SU-DHL-6 (cell line): ENCODE results near the gene RAB31.

ENCODE experiments used
- H2AFZ ChIP-seq: fragments of 200-600 bp; sonication (generic); 2 replicates; pipeline ENCODE4 v1.6.1; 2014; ENCODE audit warnings: low read depth, mild to moderate bottlenecking, moderate library complexity, mixed read lengths, antibody characterized with exemption, low read length; ENCODE audit not compliant: severe bottlenecking
- H3F3A ChIP-seq: fragments of 200-600 bp; shearing (Covaris generic); 2 replicates; pipeline ENCODE4 v1.6.0; 2016; ENCODE audit warnings: antibody characterized with exemption, mild to moderate bottlenecking; ENCODE audit not compliant: insufficient read depth
- H3K27ac ChIP-seq: fragments of 200-600 bp; sonication (generic); 2 replicates; pipeline ENCODE4 v1.5.1; 2016; ENCODE audit warnings: low read depth, mild to moderate bottlenecking, low read length, moderate library complexity, mixed read lengths
- H3K27me3 ChIP-seq: fragments of 200-600 bp; sonication (generic), shearing (Covaris generic); 2 replicates; pipeline ENCODE4 v1.6.0; 2014; ENCODE audit warnings: mild to moderate bottlenecking, low read length
- H3K36me3 ChIP-seq: fragments of 200-600 bp; sonication (generic); 2 replicates; pipeline ENCODE4 v1.6.1; 2014; ENCODE audit warnings: mild to moderate bottlenecking, low read length, mixed read lengths
- H3K4me2 ChIP-seq: fragments of 300-600, 200-600 bp; shearing (Covaris generic), sonication (generic); 2 replicates; pipeline ENCODE4 v1.6.0; 2014; ENCODE audit warnings: low read length, low read depth, mild to moderate bottlenecking; ENCODE audit not compliant: poor library complexity, severe bottlenecking
- H3K4me3 ChIP-seq: fragments of 200-600 bp; sonication (generic); 2 replicates; pipeline ENCODE4 v1.5.1; 2014; ENCODE audit warnings: antibody characterized with exemption, low read length, mild to moderate bottlenecking, mixed read lengths; ENCODE audit not compliant: insufficient read depth, poor library complexity, severe bottlenecking
- H3K79me2 ChIP-seq: fragments of 200-600 bp; sonication (generic); 2 replicates; pipeline ENCODE4 v1.6.1; 2014; ENCODE audit warnings: mild to moderate bottlenecking, low read length, moderate library complexity; ENCODE audit not compliant: insufficient read depth
- H3K9ac ChIP-seq: fragments of 200-600 bp; sonication (generic); 2 replicates; pipeline ENCODE4 v1.7.0; 2014; ENCODE audit warnings: mild to moderate bottlenecking, low read length
- H3K9me2 ChIP-seq: fragments of 200-600 bp; sonication (generic); replicated peaks from 2 replicates; pipeline ENCODE4 v1.6.1; 2014; ENCODE audit warnings: low read length; ENCODE audit not compliant: insufficient read depth
- H3K9me3 ChIP-seq: fragments of 200-600 bp; sonication (generic); 2 replicates; pipeline ENCODE4 v1.6.1; 2014; ENCODE audit warnings: low read length, mixed read lengths; ENCODE audit not compliant: insufficient read depth
- H4K20me1 ChIP-seq: fragments of 200-600 bp; sonication (generic); 2 replicates; pipeline ENCODE4 v1.6.1; 2014; ENCODE audit warnings: low read depth, mild to moderate bottlenecking, antibody characterized with exemption, low read length, moderate library complexity, mixed read lengths
- EZH2phosphoT487 ChIP-seq: fragments of 200-600 bp; sonication (generic), shearing (Covaris generic); conservative IDR thresholded peaks from 2 replicates; pipeline ENCODE4 v1.6.1; 2018; ENCODE audit warnings: mild to moderate bottlenecking, antibody characterized with exemption, low read length, moderate library complexity, mixed read lengths
- TF ChIP-seq, protein P1 (sequence below): fragments of 200-600 bp; sonication (generic); IDR thresholded peaks from one replicate; pipeline ENCODE4 v1.5.1; 2017; ENCODE audit warnings: antibody characterized with exemption, mild to moderate bottlenecking, low read length, moderate library complexity; ENCODE audit not compliant: insufficient read depth, poor library complexity, severe bottlenecking

The RAB31 gene

DNA sequence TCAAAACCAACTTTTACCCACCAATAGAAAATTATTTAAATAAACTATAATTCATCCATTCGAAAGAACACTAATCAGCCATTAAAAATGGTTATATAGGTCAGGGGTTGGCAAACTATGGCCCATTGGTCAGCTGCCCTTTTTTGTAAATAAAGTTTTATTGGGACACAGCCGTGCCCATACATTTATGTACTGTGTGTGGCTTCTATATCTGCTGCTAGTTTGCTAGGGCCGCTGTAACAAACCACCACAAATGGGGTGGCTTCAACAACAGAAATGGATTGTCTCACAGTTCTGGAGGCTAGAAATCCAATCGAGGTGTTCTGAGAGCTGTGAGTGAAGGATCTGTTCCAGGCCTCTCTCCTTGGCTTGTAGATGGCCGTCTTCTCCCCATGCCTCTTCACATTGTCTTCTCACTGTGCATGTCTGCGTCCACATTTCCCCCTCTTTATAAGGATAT, 170.7 kb downstream of the RAB31 start:
- no peak overlapping the region for H2AFZ ChIP-seq
- no peaks in the 10 kb centered on the region for H3K9me2 ChIP-seq
- no peak overlapping the region for H3K4me2 ChIP-seq
- no peaks in the 10 kb centered on the region for H3K79me2 ChIP-seq
- H3F3A ChIP-seq, result no peaks in the 10 kb centered on the region
- H3K4me3 ChIP-seq, result no peak overlapping the region
- H3K27ac ChIP-seq, result no peak overlapping the region
- no peaks in the 10 kb centered on the region for H4K20me1 ChIP-seq
- no peaks in the 10 kb centered on the region for H3K9me3 ChIP-seq
- H3K36me3 ChIP-seq, result no peaks in the 10 kb centered on the region
- no peak overlapping the region for H3K9ac ChIP-seq
- no peaks in the 10 kb centered on the region for H3K27me3 ChIP-seq
- no peak for TF ChIP-seq EZH2phosphoT487
- TF ChIP-seq, protein P1, sequence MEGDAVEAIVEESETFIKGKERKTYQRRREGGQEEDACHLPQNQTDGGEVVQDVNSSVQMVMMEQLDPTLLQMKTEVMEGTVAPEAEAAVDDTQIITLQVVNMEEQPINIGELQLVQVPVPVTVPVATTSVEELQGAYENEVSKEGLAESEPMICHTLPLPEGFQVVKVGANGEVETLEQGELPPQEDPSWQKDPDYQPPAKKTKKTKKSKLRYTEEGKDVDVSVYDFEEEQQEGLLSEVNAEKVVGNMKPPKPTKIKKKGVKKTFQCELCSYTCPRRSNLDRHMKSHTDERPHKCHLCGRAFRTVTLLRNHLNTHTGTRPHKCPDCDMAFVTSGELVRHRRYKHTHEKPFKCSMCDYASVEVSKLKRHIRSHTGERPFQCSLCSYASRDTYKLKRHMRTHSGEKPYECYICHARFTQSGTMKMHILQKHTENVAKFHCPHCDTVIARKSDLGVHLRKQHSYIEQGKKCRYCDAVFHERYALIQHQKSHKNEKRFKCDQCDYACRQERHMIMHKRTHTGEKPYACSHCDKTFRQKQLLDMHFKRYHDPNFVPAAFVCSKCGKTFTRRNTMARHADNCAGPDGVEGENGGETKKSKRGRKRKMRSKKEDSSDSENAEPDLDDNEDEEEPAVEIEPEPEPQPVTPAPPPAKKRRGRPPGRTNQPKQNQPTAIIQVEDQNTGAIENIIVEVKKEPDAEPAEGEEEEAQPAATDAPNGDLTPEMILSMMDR, result no peak

DNA sequence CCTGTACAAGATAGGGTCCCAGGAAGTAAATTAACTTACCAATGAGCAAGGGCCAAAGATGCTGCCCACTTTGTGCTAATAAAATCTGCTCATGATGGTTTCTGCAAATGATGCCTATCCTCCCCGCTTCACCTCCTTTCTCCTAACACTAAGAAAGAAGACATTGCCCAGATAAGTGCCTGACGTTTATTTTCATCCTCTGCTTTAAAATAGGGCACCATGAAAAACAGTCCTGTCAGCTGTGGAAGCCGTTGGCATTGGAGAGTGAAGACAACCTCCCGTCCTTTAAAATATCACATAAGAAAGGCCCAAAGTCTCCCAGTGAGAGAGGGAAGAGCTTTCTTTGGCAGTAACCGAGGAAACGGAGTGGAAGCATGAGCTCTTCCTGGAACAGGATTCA, 176.0 kb downstream of the RAB31 start:
- Histone ChIP-seq H3K4me2 (no peak overlapping the region), H2AFZ (no peak overlapping the region), H3K36me3 (no peaks in the 10 kb centered on the region), H3K27me3 (no peaks in the 10 kb centered on the region), H3F3A (no peaks in the 10 kb centered on the region), H3K79me2 (no peaks in the 10 kb centered on the region), H3K27ac (no peak overlapping the region), H4K20me1 (no peaks in the 10 kb centered on the region), H3K4me3 (no peak overlapping the region), H3K9me2 (no peaks in the 10 kb centered on the region), H3K9ac (no peak overlapping the region), H3K9me3 (no peaks in the 10 kb centered on the region)
- TF ChIP-seq, protein P1, result no peak
- TF ChIP-seq EZH2phosphoT487, result no peak

DNA sequence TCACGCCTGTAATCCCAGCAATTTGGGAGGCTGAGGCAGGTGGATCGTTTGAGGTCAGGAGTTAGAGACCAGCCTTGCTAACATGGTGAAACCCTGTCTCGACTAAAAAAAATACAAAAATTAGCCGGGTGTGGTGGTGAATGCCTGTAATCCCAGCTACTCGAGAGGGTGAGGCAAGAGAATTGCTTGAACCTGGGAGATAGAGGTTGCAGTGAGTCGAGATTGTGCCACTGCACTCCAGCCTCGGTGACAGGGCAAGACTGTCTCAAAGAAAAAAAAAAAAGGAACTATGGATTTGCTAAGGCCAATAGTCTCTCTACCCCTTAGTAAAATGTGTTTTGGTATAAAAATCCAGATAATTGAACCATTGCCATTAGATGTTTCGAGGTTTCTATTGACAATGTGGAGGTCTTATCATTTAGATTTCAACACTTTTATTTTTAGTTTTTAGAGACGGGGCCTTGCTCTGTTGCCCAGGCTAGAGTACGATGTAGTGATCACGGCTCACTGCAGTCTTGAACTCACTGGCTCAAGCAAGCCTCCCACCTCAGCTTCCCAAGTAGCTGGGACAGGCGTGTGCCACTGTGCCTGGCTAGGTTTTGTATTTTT, 176.5 kb downstream of the RAB31 start:
- Histone ChIP-seq H4K20me1 (no peaks in the 10 kb centered on the region), H3K9me3 (no peaks in the 10 kb centered on the region), H3K36me3 (no peaks in the 10 kb centered on the region), H3K27me3 (no peaks in the 10 kb centered on the region), H3K27ac (no peak overlapping the region), H3K79me2 (no peaks in the 10 kb centered on the region), H3K4me3 (no peak overlapping the region), H3K9me2 (no peaks in the 10 kb centered on the region), H2AFZ (no peak overlapping the region), H3K4me2 (no peak overlapping the region), H3K9ac (no peak overlapping the region), H3F3A (no peaks in the 10 kb centered on the region)
- TF ChIP-seq, protein P1, result no peak
- no peak for TF ChIP-seq EZH2phosphoT487
